OCI-LY7 (cell line): ENCODE results near the gene GNB5. TPM values are rescaled to one million over a fixed set of nuclear protein-coding genes. Genes with fewer than 3 reads are reported as not detected.
"Not testable (repeated sequence)": the region's sequence is repeated elsewhere in the genome, so short reads cannot be mapped to it uniquely, and the experiment has no call there.

Experiments
- BruUV-seq: library from RNA; stranded (reverse); fragments of 400-500 nt; replicated peaks from 2 replicates; lab custom pipeline; 2021; lab: Mats Ljungman, UMichigan
- CTCF ChIA-PET: fragments of 300-600 bp; sonication (Branson Sonifier 250); formaldehyde crosslinking; loops from one replicate; lab custom pipeline; 2022; ENCODE audit warnings: antibody characterized with exemption; ENCODE audit not compliant: unreplicated experiment; lab: Charles Lee
- POLR2A ChIA-PET: fragments of 300-600 bp; sonication (Branson Sonifier 250); formaldehyde crosslinking; loops from one replicate; lab custom pipeline; 2022; ENCODE audit warnings: antibody characterized with exemption; lab: Charles Lee
- DNase-seq: peaks from one replicate; pipeline ENCODE4 v3.0.0-alpha.2; 2015; ENCODE audit warnings: low spot score
- H2AFZ ChIP-seq: fragments of 200-600 bp; sonication (generic), shearing (Covaris generic); 2 replicates; pipeline ENCODE4 v1.6.1; 2014; ENCODE audit warnings: mild to moderate bottlenecking, antibody characterized with exemption, low read length, moderate library complexity
- H3K27ac ChIP-seq: fragments of 200-600 bp; sonication (generic); 2 replicates; pipeline ENCODE4 v1.5.1; 2014; ENCODE audit warnings: mixed run types, low read depth, mild to moderate bottlenecking, moderate library complexity, low read length, inconsistent platforms; ENCODE audit not compliant: poor library complexity, severe bottlenecking
- H3K36me3 ChIP-seq: fragments of 200-600 bp; sonication (generic); 2 replicates; pipeline ENCODE4 v1.6.1; 2014; ENCODE audit warnings: mild to moderate bottlenecking, antibody characterized with exemption, low read length, moderate library complexity, mixed read lengths; ENCODE audit not compliant: insufficient read depth
- H3K4me1 ChIP-seq: fragments of 200-600 bp; sonication (generic); 2 replicates; pipeline ENCODE4 v1.5.1; 2014; ENCODE audit warnings: mild to moderate bottlenecking, low read length; ENCODE audit not compliant: insufficient read depth, poor library complexity, severe bottlenecking
- H3K4me2 ChIP-seq: fragments of 200-600 bp; sonication (generic); 2 replicates; pipeline ENCODE4 v1.6.1; 2014; ENCODE audit warnings: mild to moderate bottlenecking, low read length
- H3K4me3 ChIP-seq: fragments of 200-600 bp; sonication (generic); 2 replicates; pipeline ENCODE4 v1.5.1; 2014; ENCODE audit warnings: mild to moderate bottlenecking, low read depth, low read length; ENCODE audit not compliant: poor library complexity, severe bottlenecking
- H3K79me2 ChIP-seq: fragments of 200-600 bp; sonication (generic); 2 replicates; pipeline ENCODE4 v1.6.1; 2016; ENCODE audit warnings: low read depth, mild to moderate bottlenecking, low read length, moderate library complexity, mixed read lengths; ENCODE audit not compliant: insufficient read depth
- H3K9me2 ChIP-seq: fragments of 200-600 bp; sonication (generic); 2 replicates; pipeline ENCODE4 v1.6.1; 2016; ENCODE audit warnings: mild to moderate bottlenecking, low read length, mixed read lengths; ENCODE audit not compliant: insufficient read depth
- H3K9me3 ChIP-seq: fragments of 200-600 bp; sonication (generic); 2 replicates; pipeline ENCODE4 v1.6.1; 2014; ENCODE audit warnings: mild to moderate bottlenecking, mixed run types, low read length, mixed read lengths
- H4K20me1 ChIP-seq: fragments of 200-600 bp; sonication (generic); 2 replicates; pipeline ENCODE4 v1.6.1; 2014; ENCODE audit warnings: mild to moderate bottlenecking, antibody characterized with exemption, low read length, moderate library complexity, mixed read lengths; ENCODE audit not compliant: insufficient read depth
- EZH2phosphoT487 ChIP-seq: fragments of 200-600 bp; sonication (generic); IDR thresholded peaks from 2 replicates; pipeline ENCODE4 v1.6.1; 2018; ENCODE audit warnings: low read depth, borderline replicate concordance, mild to moderate bottlenecking, mixed run types, antibody characterized with exemption, low read length, moderate library complexity, mixed read lengths
- intact Hi-C: fragments of 100-400 bp; cut with micrococcal nuclease; formaldehyde crosslinking; loops from one replicate; pipeline ENCODE4 v1.10.0; 2022; ENCODE audit not compliant: unreplicated experiment
- total RNA-seq, 2 experiments: library from RNA; depleted of rRNA in 1 of 2; stranded (reverse); fragments of >200 nt in 1 of 2; shearing (Covaris generic) in 1 of 2; gene quantifications; 2 replicates each; pipeline ENCODE4 v1.2.3, GENCODE V29; 2014 to 2022
- TF ChIP-seq, protein P1 (sequence below): fragments of 200-600 bp; sonication (generic); conservative IDR thresholded peaks from 2 replicates; pipeline ENCODE4 v1.5.1; 2014; ENCODE audit warnings: mild to moderate bottlenecking, antibody characterized with exemption, low read length, moderate library complexity, mixed read lengths

Gene GNB5
- total RNA-seq, 2 experiments from 2014 or later = 49.0 to 53.9 TPM

DNA sequence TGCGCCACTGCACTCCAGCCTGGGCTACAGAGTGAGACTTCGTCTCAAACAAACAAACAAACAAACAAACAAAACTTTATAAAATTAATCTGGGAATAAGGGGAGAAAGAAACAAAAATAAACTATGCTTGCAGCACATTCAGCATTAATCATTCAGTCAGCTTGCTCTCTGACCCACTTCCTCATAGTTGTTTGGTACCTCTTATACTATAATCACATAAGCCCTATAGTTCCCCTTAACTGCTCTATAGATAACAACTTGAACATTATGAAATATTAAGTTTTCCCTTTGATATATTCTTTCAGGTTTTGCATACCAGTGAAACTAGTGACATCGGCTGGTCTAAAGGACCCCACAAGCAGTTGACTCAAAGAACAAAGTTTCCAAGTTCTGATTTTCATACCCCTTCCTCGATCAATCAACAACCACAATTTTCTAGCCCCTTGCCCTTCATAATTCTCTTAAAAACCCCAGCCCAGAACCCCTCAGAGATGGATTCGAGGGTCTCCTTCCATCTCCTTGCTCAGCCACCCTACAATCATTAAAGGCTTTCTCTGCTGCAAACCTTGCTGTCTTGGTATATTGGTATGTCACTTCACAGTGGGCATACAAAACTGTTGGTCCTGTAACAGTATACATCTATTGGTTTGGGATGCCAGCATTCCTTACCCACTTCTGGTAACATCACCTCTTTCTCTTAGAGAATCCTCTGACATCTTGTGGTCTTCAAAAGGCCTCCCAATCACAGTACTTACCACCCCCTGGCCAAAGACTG, 105.0 kb downstream of the GNB5 start:
- ChIA-PET CTCF (no interaction called here), POLR2A (no interaction called here)
- H3K79me2 ChIP-seq = no peaks in the 10 kb centered on the region
- no peak overlapping the region for H3K4me2 ChIP-seq
- no peak for DNase-seq
- H3K9me3 ChIP-seq = peaks cover 16% of the 10 kb centered on the region; the same call in 1 of the 2 replicates
- no peak overlapping the region for H3K27ac ChIP-seq
- no peaks in the 10 kb centered on the region for H3K36me3 ChIP-seq
- no TSS peak for BruUV-seq
- no peaks in the 10 kb centered on the region for H3K9me2 ChIP-seq
- intact Hi-C loops = no loop called here
- TF ChIP-seq EZH2phosphoT487 = no peak
- TF ChIP-seq, protein P1, sequence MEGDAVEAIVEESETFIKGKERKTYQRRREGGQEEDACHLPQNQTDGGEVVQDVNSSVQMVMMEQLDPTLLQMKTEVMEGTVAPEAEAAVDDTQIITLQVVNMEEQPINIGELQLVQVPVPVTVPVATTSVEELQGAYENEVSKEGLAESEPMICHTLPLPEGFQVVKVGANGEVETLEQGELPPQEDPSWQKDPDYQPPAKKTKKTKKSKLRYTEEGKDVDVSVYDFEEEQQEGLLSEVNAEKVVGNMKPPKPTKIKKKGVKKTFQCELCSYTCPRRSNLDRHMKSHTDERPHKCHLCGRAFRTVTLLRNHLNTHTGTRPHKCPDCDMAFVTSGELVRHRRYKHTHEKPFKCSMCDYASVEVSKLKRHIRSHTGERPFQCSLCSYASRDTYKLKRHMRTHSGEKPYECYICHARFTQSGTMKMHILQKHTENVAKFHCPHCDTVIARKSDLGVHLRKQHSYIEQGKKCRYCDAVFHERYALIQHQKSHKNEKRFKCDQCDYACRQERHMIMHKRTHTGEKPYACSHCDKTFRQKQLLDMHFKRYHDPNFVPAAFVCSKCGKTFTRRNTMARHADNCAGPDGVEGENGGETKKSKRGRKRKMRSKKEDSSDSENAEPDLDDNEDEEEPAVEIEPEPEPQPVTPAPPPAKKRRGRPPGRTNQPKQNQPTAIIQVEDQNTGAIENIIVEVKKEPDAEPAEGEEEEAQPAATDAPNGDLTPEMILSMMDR = no peak
- no peak overlapping the region for H3K4me3 ChIP-seq
- H3K4me1 ChIP-seq = peaks cover 6% of the 10 kb centered on the region
- no peak overlapping the region for H2AFZ ChIP-seq
- no peaks in the 10 kb centered on the region for H4K20me1 ChIP-seq

DNA sequence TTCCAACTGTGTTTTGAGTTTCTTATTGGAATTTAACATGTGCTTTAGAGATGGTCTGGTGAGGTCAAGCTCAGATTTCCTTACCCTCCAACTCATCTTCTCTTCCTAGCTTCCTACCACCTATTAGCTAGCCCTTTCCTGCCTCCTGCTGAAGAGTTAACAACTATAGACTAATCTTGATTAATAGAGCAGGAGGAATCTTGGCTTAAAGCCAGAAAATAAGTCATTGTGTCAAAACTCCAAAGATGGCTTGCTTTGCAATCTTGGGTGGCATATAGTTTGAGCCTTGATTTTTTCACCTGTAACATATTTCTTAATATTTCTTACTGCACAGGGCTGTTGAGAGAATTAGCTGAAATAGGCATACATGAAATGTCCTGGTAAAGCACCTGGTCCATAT, 105.9 kb downstream of the GNB5 start:
- POLR2A ChIA-PET = interaction anchor here (0.6 to 0.7 kb wide), 2 partner anchors 89 to 113 kb away, joined by 3 to 6 read pairs; no protein-coding TSS in a partner anchor
- H3K27ac ChIP-seq = no peak overlapping the region
- no peaks in the 10 kb centered on the region for H4K20me1 ChIP-seq
- H3K79me2 ChIP-seq = no peaks in the 10 kb centered on the region
- no peak overlapping the region for H2AFZ ChIP-seq
- no peak overlapping the region for H3K4me3 ChIP-seq
- DNase-seq = no peak
- H3K36me3 ChIP-seq = no peaks in the 10 kb centered on the region
- H3K9me3 ChIP-seq = peaks cover 12% of the 10 kb centered on the region; the same call in 1 of the 2 replicates
- H3K4me1 ChIP-seq = peaks cover 6% of the 10 kb centered on the region
- intact Hi-C loops = no loop called here
- CTCF ChIA-PET = interaction anchor here (0.5 kb wide), 1 partner anchor 48 kb away, joined by 3 read pairs; no protein-coding TSS in a partner anchor
- BruUV-seq = no TSS peak
- TF ChIP-seq EZH2phosphoT487 = no peak
- TF ChIP-seq, protein P1 = no peak
- no peaks in the 10 kb centered on the region for H3K9me2 ChIP-seq
- no peak overlapping the region for H3K4me2 ChIP-seq

DNA sequence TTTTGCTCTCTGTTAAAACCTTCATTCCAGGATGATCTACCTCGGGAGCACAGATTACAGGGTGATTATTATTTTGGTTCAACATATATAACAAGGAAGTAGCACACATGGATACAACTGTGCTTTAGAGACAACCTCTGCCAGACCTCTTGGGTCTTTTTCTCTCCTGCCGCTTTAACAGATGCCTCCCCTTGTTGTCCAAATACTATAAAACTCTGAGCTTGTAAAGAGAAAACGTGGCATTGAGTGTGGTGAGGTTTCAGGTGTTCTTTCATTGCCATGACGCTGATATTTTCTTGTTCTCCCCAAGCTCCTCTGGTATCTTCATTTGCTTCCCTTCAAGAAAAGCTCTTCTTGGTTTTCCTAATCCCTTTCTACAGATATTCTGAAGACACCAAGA, 107.6 kb downstream of the GNB5 start:
- H3K9me2 ChIP-seq = no peaks in the 10 kb centered on the region
- no peak overlapping the region for H3K4me2 ChIP-seq
- H3K27ac ChIP-seq = no peak overlapping the region
- H3K9me3 ChIP-seq = peaks cover 10% of the 10 kb centered on the region; the same call in 1 of the 2 replicates
- DNase-seq = no peak
- ChIA-PET POLR2A (interaction anchor here (0.6 to 1.9 kb wide), 9 partner anchors 14 to 646 kb away, joined by 3 to 8 read pairs (median 3); no protein-coding TSS in a partner anchor), CTCF (interaction anchor here (1.4 kb wide), 1 partner anchor 13 kb away, joined by 3 read pairs; no protein-coding TSS in a partner anchor)
- H3K4me1 ChIP-seq = peaks cover 6% of the 10 kb centered on the region
- no TSS peak for BruUV-seq
- no peak for TF ChIP-seq EZH2phosphoT487
- TF ChIP-seq, protein P1 = no peak
- intact Hi-C loops = no loop called here
- no peaks in the 10 kb centered on the region for H3K36me3 ChIP-seq
- no peaks in the 10 kb centered on the region for H4K20me1 ChIP-seq
- H2AFZ ChIP-seq = no peak overlapping the region; the same call in 1 of the 2 replicates
- H3K79me2 ChIP-seq = no peaks in the 10 kb centered on the region
- no peak overlapping the region for H3K4me3 ChIP-seq

DNA sequence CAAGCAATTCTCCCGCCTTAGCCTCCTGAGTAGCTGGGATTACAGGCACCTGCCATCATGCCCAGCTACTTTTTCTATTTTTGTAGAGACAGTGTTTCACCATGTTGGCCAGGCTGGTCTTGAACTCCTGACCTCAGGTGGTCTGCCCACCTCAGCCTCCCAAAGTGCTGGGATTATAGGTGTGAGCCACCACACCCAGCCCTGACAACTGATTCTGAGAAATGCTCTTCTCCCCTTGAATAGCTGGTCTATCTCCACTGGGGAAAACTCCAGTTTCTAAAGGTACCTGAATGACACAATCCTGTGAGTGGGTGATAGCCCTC, 108.2 kb downstream of the GNB5 start:
- H3K79me2 ChIP-seq, H3K4me2 ChIP-seq, H4K20me1 ChIP-seq, intact Hi-C loops, H3K4me1 ChIP-seq, DNase-seq, H2AFZ ChIP-seq, H3K4me3 ChIP-seq, H3K27ac ChIP-seq, H3K36me3 ChIP-seq, BruUV-seq, H3K9me2 ChIP-seq: not testable (repeated sequence)
- H3K9me3 ChIP-seq = peaks cover 10% of the 10 kb centered on the region; the same call in 1 of the 2 replicates
- ChIA-PET POLR2A (interaction anchor here (0.5 to 1.9 kb wide), 11 partner anchors 14 to 647 kb away, joined by 3 to 8 read pairs (median 3); no protein-coding TSS in a partner anchor), CTCF (interaction anchor here (0.9 to 1.4 kb wide), 2 partner anchors 13 to 14 kb away, joined by 3 read pairs; no protein-coding TSS in a partner anchor)
